PFSK-1 (cell line): ENCODE data around the gene THBD.

Source experiments
- FOXP2 ChIP-seq: optimal IDR thresholded peaks from 2 replicates; pipeline ENCODE3; 2011; ENCODE audit warnings: borderline replicate concordance, control low read depth, inconsistent platforms; ENCODE audit not compliant: insufficient read depth; ENCODE audit errors: extremely low read length, extremely low read depth
- POLR2AphosphoS5 ChIP-seq: IDR thresholded peaks from 2 replicates; pipeline ENCODE4 v1.6.1; 2012; ENCODE audit warnings: low read depth, mild to moderate bottlenecking, control low read depth, low read length, moderate library complexity
- REST ChIP-seq, 2 experiments: IDR thresholded peaks; 2 replicates each; pipeline versions ENCODE4 v1.6.1 to v1.8.0; 2011 to 2012; ENCODE audit warnings: low read depth in 2 of 2, low read length in 2 of 2, control low read depth in 1 of 2, inconsistent platforms in 1 of 2, mild to moderate bottlenecking in 1 of 2, moderate library complexity in 1 of 2; ENCODE audit not compliant: insufficient read depth in 1 of 2
- SIN3A ChIP-seq: IDR thresholded peaks from 2 replicates; pipeline ENCODE4 v1.6.1; 2012; ENCODE audit warnings: mild to moderate bottlenecking, low read length, moderate library complexity, borderline replicate concordance; ENCODE audit not compliant: insufficient read depth
- TAF1 ChIP-seq: IDR thresholded peaks from 2 replicates; pipeline ENCODE4 v1.6.1; 2012; ENCODE audit warnings: low read length, control low read depth, borderline replicate concordance; ENCODE audit not compliant: insufficient read depth

GRCh38 chr20:23039885-23040508 lies 9.5 kb downstream of the THBD start:
- TF ChIP-seq REST (IDR thresholded peaks at IDR 0.05; ENCODE audit: insufficient read depth in 1 of 2, low read depth in 2 of 2, low read length in 2 of 2) (no peak), FOXP2 (no peak), TAF1 (no peak), SIN3A (no peak), POLR2AphosphoS5 (no peak)
